HG03280 (cell line): ENCODE data around the gene USP37.

ENCODE experiments used
- ATAC-seq: cut with Tn5 transposase; IDR thresholded peaks from one replicate; pipeline ENCODE4 v1.9.1; 2021; ENCODE audit warnings: mild to moderate bottlenecking, moderate library complexity; ENCODE audit not compliant: unreplicated experiment

USP37 gene

DNA sequence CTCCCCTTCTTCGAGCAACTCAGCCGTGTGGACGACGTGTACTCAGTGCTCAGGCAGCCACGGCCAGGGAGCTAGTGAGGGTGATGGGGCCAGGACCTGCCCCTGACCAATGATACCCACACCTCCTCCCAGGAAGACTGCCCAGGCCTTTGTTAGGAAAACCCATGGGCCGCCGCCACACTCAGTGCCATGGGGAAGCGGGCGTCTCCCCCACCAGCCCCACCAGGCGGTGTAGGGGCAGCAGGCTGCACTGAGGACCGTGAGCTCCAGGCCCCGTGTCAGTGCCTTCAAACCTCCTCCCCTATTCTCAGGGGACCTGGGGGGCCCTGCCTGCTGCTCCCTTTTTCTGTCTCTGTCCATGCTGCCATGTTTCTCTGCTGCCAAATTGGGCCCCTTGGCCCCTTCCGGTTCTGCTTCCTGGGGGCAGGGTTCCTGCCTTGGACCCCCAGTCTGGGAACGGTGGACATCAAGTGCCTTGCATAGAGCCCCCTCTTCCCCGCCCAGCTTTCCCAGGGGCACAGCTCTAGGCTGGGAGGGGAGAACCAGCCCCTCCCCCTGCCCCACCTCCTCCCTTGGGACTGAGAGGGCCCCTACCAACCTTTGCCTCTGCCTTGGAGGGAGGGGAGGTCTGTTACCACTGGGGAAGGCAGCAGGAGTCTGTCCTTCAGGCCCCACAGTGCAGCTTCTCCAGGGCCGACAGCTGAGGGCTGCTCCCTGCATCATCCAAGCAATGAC is 163.6 kb downstream of the USP37 start:
- ATAC-seq, result no peak

DNA sequence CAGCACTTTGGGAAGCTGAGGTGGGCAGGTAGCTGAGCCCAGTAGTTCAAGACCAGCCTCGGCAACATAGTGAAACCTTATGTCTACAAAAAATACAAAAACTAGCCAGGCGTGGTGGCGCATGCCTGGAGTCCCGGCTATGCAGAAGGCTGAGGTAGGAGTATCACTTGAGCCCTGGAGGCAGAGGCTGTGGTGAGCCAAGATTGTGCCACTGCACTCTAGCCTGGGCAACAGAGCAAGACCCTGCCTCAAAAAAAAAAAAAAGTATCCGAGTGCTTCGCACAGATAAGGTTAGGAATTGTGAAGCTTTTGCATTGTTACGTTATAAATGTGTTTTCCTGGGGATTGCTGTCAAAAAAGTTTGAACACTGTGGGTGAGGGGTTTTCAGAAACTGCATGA is 164.3 kb downstream of the USP37 start:
- no peak for ATAC-seq

DNA sequence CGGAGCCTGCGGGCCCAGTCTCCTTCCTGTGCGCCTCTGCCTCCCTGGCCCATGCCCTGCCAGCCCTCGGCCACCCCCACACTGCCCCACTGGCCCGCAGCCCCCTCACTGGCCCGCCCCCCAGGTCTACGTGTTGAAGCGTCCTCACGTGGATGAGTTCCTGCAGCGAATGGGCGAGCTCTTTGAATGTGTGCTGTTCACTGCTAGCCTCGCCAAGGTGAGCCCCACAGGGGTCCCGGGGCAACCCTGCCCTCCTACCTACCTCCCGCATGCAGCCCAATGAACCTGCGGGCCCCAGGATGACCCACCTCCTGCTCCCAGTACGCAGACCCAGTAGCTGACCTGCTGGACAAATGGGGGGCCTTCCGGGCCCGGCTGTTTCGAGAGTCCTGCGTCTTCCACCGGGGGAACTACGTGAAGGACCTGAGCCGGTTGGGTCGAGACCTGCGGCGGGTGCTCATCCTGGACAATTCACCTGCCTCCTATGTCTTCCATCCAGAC is 165.2 kb downstream of the USP37 start:
- no peak for ATAC-seq

- ATAC-seq, result no peak
These were observed 165.7 kb downstream of the USP37 start for GRCh38 chr2:218402491-218402901.

DNA sequence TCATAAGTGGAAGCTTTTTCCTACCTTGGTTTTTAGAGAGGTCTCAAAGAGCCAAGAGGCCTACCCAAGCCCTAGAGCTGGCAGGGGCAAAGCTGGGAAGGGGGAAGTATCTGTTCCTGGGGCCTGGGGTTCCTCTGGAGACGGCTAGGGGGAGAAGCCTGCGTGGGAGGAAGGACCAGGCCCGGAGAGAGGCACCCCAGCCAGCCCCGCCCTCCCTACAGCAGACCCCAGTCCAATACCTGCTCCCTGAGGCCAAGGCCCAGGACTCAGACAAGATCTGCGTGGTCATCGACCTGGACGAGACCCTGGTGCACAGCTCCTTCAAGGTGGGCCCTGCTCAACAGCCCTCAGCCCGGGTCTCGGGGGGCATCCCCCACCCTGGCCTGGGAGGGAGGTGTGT is 166.3 kb downstream of the USP37 start:
- no peak for ATAC-seq

DNA sequence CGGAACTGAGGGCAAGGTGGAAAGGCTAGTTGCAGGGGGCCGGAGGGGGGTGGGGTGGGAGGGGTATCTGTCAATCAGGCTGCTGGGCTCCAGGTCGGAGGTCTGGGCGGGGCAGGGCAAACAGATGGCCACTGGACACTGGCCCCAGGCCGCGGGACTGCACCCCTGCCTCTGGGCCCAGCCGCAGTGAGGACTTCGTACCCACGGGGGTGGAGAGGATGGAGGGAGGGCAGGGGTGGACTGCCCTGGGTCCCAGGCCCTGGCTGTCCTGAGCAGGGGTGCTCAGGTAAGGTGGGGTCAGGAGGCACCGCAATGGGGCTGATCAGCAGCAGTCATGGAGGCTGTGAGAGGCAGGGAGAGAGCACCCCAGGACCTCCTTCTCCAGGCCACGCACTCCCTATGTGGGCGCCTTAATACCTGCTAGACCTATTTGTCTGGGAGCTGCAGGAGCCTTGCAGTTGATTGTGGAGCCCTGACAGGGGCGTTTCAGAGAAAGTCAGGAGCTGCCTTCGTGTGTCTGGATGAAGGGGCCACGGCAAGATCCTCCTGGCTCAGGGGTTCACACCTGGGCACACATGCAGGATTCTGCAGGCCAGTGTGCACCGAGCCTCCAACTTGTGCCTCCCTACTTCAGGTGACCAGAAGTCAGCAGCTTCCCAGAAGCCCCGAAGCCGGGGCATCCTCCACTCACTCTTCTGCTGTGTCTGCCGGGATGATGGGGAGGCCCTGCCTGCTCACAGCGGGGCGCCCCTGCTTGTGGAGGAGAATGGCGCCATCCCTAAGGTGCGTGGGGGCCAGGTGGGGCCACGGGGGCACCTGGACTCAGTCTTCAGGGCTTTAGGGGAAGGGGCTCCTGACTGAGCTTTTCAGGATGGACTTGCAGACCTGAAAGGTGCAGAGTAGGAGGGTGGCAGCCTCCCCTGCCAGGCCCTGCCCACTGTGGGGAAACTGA is 166.9 kb downstream of the USP37 start:
- ATAC-seq, result no peak
